Heart left ventricle (tissue), 16 donors: ENCODE measurements around the gene EVC2. TPM values are rescaled to one million over a fixed set of nuclear protein-coding genes. Genes with fewer than 3 reads are reported as not detected.

ENCODE experiments used
- ATAC-seq, 4 donors: fragments of 200-7000 bp; cut with Tn5 transposase; one replicate each; pipeline ENCODE4 v1.9.1; 2020 to 2022; ENCODE audit warnings: moderate library complexity in 4 of 4, mild to moderate bottlenecking in 3 of 4, moderate number of reproducible peaks in 1 of 4
- DNase-seq, 5 donors: peaks; one replicate each; pipeline ENCODE4 v3.0.0-alpha.2; 2020
- H3K27ac ChIP-seq, 12 donors: fragments of 200-600 bp; sonication (generic) in 4 of 12; one replicate each; pipeline versions ENCODE4 v1.5.0 to v1.8.0; 2016 to 2022; ENCODE audit warnings: mild to moderate bottlenecking in 2 of 12
- H3K27me3 ChIP-seq, 9 donors: fragments of 200-600 bp; sonication (generic) in 2 of 9; one replicate each; pipeline versions ENCODE4 v1.5.1 to v1.8.0; 2016 to 2022; ENCODE audit warnings: mild to moderate bottlenecking in 3 of 9
- H3K36me3 ChIP-seq, 9 donors: fragments of 200-600 bp; sonication (generic) in 2 of 9; one replicate each; pipeline versions ENCODE4 v1.5.0 to v1.8.0; 2018 to 2022; ENCODE audit warnings: mild to moderate bottlenecking in 2 of 9
- H3K4me1 ChIP-seq, 12 donors: fragments of 200-600 bp; sonication (generic) in 4 of 12; one replicate each; pipeline versions ENCODE4 v1.5.0 to v1.8.0; 2016 to 2022; ENCODE audit warnings: mild to moderate bottlenecking in 3 of 12
- H3K4me3 ChIP-seq, 12 donors: fragments of 200-600 bp; sonication (generic) in 4 of 12; one replicate each; pipeline versions ENCODE4 v1.5.0 to v1.8.0; 2017 to 2022; ENCODE audit warnings: mild to moderate bottlenecking in 9 of 12, moderate library complexity in 4 of 12
- H3K9me3 ChIP-seq, 12 donors: fragments of 200-600 bp; sonication (generic) in 4 of 12; one replicate each; pipeline versions ENCODE4 v1.5.0 to v1.8.0; 2016 to 2022; ENCODE audit warnings: mild to moderate bottlenecking in 1 of 12
- CTCF ChIP-seq, 12 donors: fragments of 200-600 bp; sonication (generic) in 4 of 12; IDR thresholded peaks; one replicate each; pipeline versions ENCODE4 v1.5.0 to v1.8.0; 2018 to 2022; ENCODE audit warnings: antibody characterized with exemption in 12 of 12, mild to moderate bottlenecking in 5 of 12
- POLR2A ChIP-seq, 2 donors: fragments of 450-650 bp; IDR thresholded peaks; one replicate each; pipeline ENCODE4 v1.6.1; 2017; ENCODE audit warnings: antibody characterized with exemption in 2 of 2, mild to moderate bottlenecking in 2 of 2, moderate library complexity in 2 of 2
- WGBS, 4 donors: extraction: QIAGEN DNeasy Blood & Tissue Kit in 2 of 4; methylation state at CpG; one replicate each; pipeline versions ENCODE4 v1.1.5 to v1.1.7; 2013 to 2018; 5-methylcytosine and 5-hydroxymethylcytosine counted together
- intact Hi-C, 10 donors: fragments of 100-400 bp; cut with DNase I; formaldehyde crosslinking; loops; one replicate each; pipeline versions ENCODE4 v1.11.1 to v1.14.2; 2022
- polyA plus RNA-seq, 2 donors: library from polyadenylated mRNA; stranded (reverse); fragments of 200-250 nt; gene quantifications; one replicate each; pipeline ENCODE4 v1.2.3, GENCODE V29; 2013
- total RNA-seq, 9 donors: library from RNA; depleted of rRNA in 2 of 9; stranded (reverse); fragments of >200 nt in 2 of 9; fragmentation: NEBNext Ultra II Directional in 3 of 9; extraction: Animal tissue kit (Norgen Biotek cat#: 25700) in 3 of 9; gene quantifications; one replicate each; pipeline versions ENCODE4 v1.1.0 to v1.2.4, GENCODE V29; 2016 to 2023
- donor health status: ischemic (EF 13 %, LVEDD 7.1; RV severe dilation, severe dysfunction).
- donor health status: healthy with polysubstance abuse.
- donor health status: DM: no; HTN: yes; CAD: no.
- donor health status: DM: no; HTN: no; CAD: no.
- donor health status: ischemic (EF 25% LVEDD 6.9; RV normal size, moderate dysfunction).
- donor health status: ischemic (EF 25% LVEDD 5.7; RV mildly dilated, moderate dysfunction).
- donor health status: healthy.
- donor health status: DM: yes; HTN: yes; CAD: no.
- donor health status: ischemic (EF 35%, LVEDD 5.7; RV mildly dilated, moderate dysfunction).
- donor health status: nonischemic (EF 11% LVEDD 7.7; RV severe dilation, severe dysfunction).
- donor health status: DM: yes; HTN: yes; CAD: no.
- donor health status: PGD.
- donor health status: ischemic (EF 29% LVEDD 5.4; RV normal size, mild dysfunction).
- donor health status: nonischemic (EF 23%, LVEDD 6.1; RV moderate dilation, normal function).

Gene EVC2
- total and polyA plus RNA-seq, 11 donors = 0.46 to 3.1 (median 0.95) TPM

DNA sequence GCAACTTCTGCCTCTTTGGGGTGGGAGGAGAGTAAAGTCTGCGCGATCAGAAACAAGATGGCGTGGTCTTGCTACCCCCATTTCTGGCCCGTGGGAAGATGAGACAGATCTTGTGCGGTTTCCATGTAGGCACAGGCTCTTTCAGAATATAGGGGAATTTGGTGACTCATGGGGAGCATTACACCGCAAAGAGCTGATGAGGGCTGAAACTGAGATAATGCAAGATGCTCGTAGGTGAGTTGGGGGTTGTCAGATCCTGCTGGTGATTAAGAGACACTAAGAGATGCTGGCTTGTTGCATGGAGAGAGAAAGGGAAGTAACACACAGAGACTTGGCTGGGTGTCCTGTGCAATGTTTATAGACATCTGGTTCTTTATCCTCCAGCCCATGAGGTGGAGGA, 4.2 kb upstream of the EVC2 start:
- 94 to 96% (median 96%) methylated on average over 7 of the region's 7 CpGs for whole genome bisulfite sequencing, 4 donors
- Histone ChIP-seq H3K4me3 (no peak overlapping the region), H3K27me3 (peaks cover 0 to 37% (median 8%) of the 10 kb centered on the region in 9 donors), H3K27ac (no peak overlapping the region), H3K36me3 (peaks cover 0 to 8% (median 0%) of the 10 kb centered on the region in 9 donors), H3K9me3 (peaks cover 0 to 20% (median 7%) of the 10 kb centered on the region in 12 donors), H3K4me1 (peaks cover 0 to 37% (median 13%) of the 10 kb centered on the region in 12 donors)
- intact Hi-C loops = no loop called here
- TF ChIP-seq CTCF (IDR thresholded peaks at IDR 0.05) (no peak), POLR2A (IDR thresholded peaks at IDR 0.05) (no peak)
- no peak for DNase-seq
- no peak for ATAC-seq

DNA sequence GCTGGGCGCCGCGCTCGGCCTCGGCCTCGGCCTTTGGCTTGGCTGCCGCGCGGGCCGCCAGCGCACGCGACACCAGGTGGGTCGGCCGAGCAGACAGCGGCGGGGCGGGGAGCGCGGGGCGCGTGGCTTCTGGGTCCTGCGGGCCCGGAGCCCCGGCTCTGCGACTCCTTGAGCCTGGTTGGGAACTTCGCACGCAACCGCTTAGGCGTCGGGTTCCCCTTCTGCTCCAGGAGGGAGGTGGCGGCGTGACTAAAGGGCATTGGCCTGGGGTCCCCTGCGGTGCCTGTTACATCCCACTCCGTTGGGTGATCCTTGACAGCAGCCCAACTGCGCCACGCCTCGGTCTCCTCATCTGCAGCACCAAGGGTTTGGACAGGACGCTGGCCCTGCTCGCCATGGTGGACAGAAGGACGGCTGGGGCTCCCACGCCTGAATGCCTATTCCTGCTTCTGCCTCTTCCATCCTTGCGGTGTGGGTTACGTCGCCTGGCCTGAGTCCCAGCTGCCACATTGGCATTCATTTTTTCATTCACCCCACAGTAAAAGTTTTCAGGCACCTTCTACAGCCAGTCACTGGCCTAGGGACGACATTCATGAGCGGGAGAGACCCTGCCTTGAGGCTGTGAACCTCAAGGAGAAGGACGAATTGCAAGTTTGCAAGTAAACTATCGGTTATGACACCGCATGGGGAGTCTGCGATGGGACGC, 3.3 kb upstream of the EVC2 start:
- H3K27ac ChIP-seq = peak overlapping the region in 5 of 12 donors; percentile 14 to 75 (median 27)
- peaks cover 0 to 44% (median 18%) of the 10 kb centered on the region in 12 donors for H3K4me1 ChIP-seq
- 13 to 22% (median 15%) methylated on average over 34 to 52 of the region's 52 CpGs for WGBS, 4 donors
- ATAC-seq = peak in 1 of 4 donors; percentile 4
- peaks cover 0 to 8% (median 0%) of the 10 kb centered on the region in 9 donors for H3K36me3 ChIP-seq
- peak overlapping the region in 11 of 12 donors; percentile 27 to 75 (median 59) for H3K4me3 ChIP-seq
- peaks cover 0 to 44% (median 8%) of the 10 kb centered on the region in 9 donors for H3K27me3 ChIP-seq
- H3K9me3 ChIP-seq = peaks cover 0 to 20% (median 7%) of the 10 kb centered on the region in 12 donors
- intact Hi-C loops = no loop called here
- TF ChIP-seq POLR2A (IDR thresholded peaks at IDR 0.05) (no peak), CTCF (IDR thresholded peaks at IDR 0.05) (no peak)
- peak in 3 of 5 donors; percentile 17 to 38 (median 33) for DNase-seq

DNA sequence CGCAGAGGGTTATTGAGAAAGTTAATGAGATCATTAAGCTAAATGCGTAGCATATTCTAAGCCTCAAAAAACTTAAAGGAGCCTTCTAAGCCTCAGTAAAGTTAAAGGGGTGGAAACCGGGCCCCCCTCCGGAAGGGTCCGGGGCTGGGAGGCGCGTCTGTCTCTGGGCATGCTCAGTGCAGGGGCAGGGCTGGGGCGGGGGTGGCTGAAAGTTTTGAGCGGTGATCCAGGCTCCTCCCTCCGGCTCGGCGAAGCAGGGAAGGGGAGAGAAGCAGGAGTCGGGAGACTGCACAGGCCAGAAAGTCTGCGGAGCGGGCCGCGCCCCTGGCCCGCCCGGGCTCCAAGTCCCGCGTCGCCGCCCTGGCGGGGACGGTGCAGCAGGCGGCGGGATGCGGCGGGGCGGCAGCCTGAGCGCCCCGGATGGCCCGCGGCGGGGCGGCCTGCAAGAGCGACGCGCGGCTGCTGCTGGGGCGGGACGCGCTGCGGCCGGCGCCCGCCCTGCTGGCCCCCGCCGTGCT, 2.7 kb upstream of the EVC2 start, which contains the start of gene EVC:
EVC (plus strand) TSS at position 241 of the 518 bp plus-strand sequence; CDS start at position 421, 180 bp downstream.
- H3K9me3 ChIP-seq = peaks cover 0 to 18% (median 7%) of the 10 kb centered on the region in 12 donors
- WGBS, 4 donors = 0 to 1% (median 1%) methylated on average over 36 to 49 of the region's 49 CpGs
- H3K27me3 ChIP-seq = peaks cover 0 to 45% (median 8%) of the 10 kb centered on the region in 9 donors
- peak within 1 kb of the TSS; percentile 3 to 75 (median 54) for H3K4me3 ChIP-seq
- peak; percentile 78 to 89 (median 86) for DNase-seq
- TF ChIP-seq CTCF (IDR thresholded peaks at IDR 0.05) (no peak), POLR2A (IDR thresholded peaks at IDR 0.05) (peak in 1 of 2 donors; percentile 25)
- peaks cover 0 to 8% (median 0%) of the 10 kb centered on the region in 9 donors for H3K36me3 ChIP-seq
- intact Hi-C loops = no loop called here
- peak; percentile 88 to 91 (median 90) for ATAC-seq
- H3K4me1 ChIP-seq = peaks cover 0 to 44% (median 18%) of the 10 kb centered on the region in 12 donors
- H3K27ac ChIP-seq = peak within 1 kb of the TSS in 11 of 12 donors; percentile 27 to 87 (median 50)
